GM18907 (cell line): ENCODE measurements around the gene B2M.
"Not testable (repeated sequence)": the region's sequence is repeated elsewhere in the genome, so short reads cannot be mapped to it uniquely, and the experiment has no call there.

ENCODE experiments used
- ATAC-seq: cut with Tn5 transposase; IDR thresholded peaks from one replicate; pipeline ENCODE4 v1.9.1; 2021; ENCODE audit warnings: mild to moderate bottlenecking, moderate library complexity; ENCODE audit not compliant: unreplicated experiment

The B2M gene

GRCh38 chr15:44711096-44711742 is at the start of gene B2M, which contains the start of gene PATL2:
Gene B2M (plus strand): TSS chr15:44711517. CDS start chr15:44711547, 30 bp downstream.
Gene PATL2 (minus strand): TSS chr15:44711323. CDS start chr15:44676490, 34,833 bp downstream.
- ATAC-seq = peak; percentile 79

- ATAC-seq = no peak
These were observed 49.7 kb upstream of the B2M start for GRCh38 chr15:44661576-44661975.

GRCh38 chr15:44662478-44663409 is 48.6 kb upstream of the B2M start:
- peak; percentile 67 for ATAC-seq

GRCh38 chr15:44663410-44664308 is 47.7 kb upstream of the B2M start, which contains the start of gene SPG11:
Gene SPG11 (minus strand): TSS chr15:44663662. CDS start chr15:44663647, 15 bp downstream.
- ATAC-seq = peak; percentile 83

GRCh38 chr15:44666210-44667038 is 44.9 kb upstream of the B2M start:
- no peak for ATAC-seq

GRCh38 chr15:44667039-44667360 is 44.3 kb upstream of the B2M start:
- no peak for ATAC-seq

- ATAC-seq = no peak
These were observed 42.4 kb upstream of the B2M start for GRCh38 chr15:44668921-44669320.

GRCh38 chr15:44670087-44670950 is 41.0 kb upstream of the B2M start:
- ATAC-seq = no peak

GRCh38 chr15:44673639-44674038 is 37.7 kb upstream of the B2M start:
- no peak for ATAC-seq

GRCh38 chr15:44675911-44676310 is 35.4 kb upstream of the B2M start:
- ATAC-seq = no peak

- no peak for ATAC-seq
These were observed 34.6 kb upstream of the B2M start for GRCh38 chr15:44676676-44677075.

- no peak for ATAC-seq
These were observed 29.1 kb upstream of the B2M start for GRCh38 chr15:44682211-44682610.

- not testable (repeated sequence) for ATAC-seq
These were observed 28.3 kb upstream of the B2M start for GRCh38 chr15:44682809-44683682.

GRCh38 chr15:44689318-44689717 is 22.0 kb upstream of the B2M start:
- ATAC-seq = not testable (repeated sequence)

- ATAC-seq = not testable (repeated sequence)
These were observed 21.1 kb upstream of the B2M start for GRCh38 chr15:44690245-44690644.

- no peak for ATAC-seq
These were observed 18.7 kb upstream of the B2M start for GRCh38 chr15:44692659-44693058.

- no peak for ATAC-seq
These were observed 16.9 kb upstream of the B2M start for GRCh38 chr15:44694416-44694815.

- ATAC-seq = no peak
These were observed 16.0 kb upstream of the B2M start for GRCh38 chr15:44695294-44695693.
